ENCODE measurements around the gene OR2A25.

GRCh38 chr7:144026203-144026883, 43.3 kb upstream of the OR2A25 start:
- TF ChIP-seq CTCF (IDR thresholded peaks at IDR 0.05 in 8 of 11, conservative IDR thresholded peaks at IDR 0.05 in 3 of 11) (no peak), POLR2A (IDR thresholded peaks at IDR 0.05) (no peak), POLR2AphosphoS5 (IDR thresholded peaks at IDR 0.05) (no peak)
